BJ (cell line): ENCODE measurements around the gene RIN1. TPM values are rescaled to one million over a fixed set of nuclear protein-coding genes. Genes with fewer than 3 reads are reported as not detected.

ENCODE experiments used
- CTCF ChIA-PET: fragments of 350-600 bp; formaldehyde crosslinking; extraction: SDS; loops from one replicate; lab custom pipeline; 2021; ENCODE audit warnings: antibody characterized with exemption, inconsistent platforms; lab: Yijun Ruan, JAX
- POLR2A ChIA-PET: fragments of 300-600 bp; sonication (Branson Sonifier 250); formaldehyde crosslinking; extraction: SDS; loops from one replicate; lab custom pipeline; 2021; ENCODE audit warnings: antibody characterized with exemption; lab: Charles Lee
- DNase-seq: peaks from one replicate; pipeline ENCODE4 v3.0.0-alpha.2; 2011; ENCODE audit warnings: low read depth
- H3K27me3 ChIP-seq: 2 replicates; pipeline ENCODE4 v1.6.0; 2011; ENCODE audit warnings: low read length; ENCODE audit not compliant: control insufficient read depth, insufficient read depth
- H3K36me3 ChIP-seq: 2 replicates; pipeline ENCODE4 v1.5.1; 2011; ENCODE audit warnings: low read length; ENCODE audit not compliant: control insufficient read depth, insufficient read depth
- H3K4me3 ChIP-seq: 2 replicates; pipeline ENCODE4 v1.5.1; 2011; ENCODE audit warnings: low read depth, mild to moderate bottlenecking, control low read depth, low read length
- CTCF ChIP-seq: IDR thresholded peaks from 2 replicates; pipeline ENCODE4 v1.5.1; 2011; ENCODE audit warnings: low read depth, mild to moderate bottlenecking, control low read depth, inconsistent platforms, low read length, moderate library complexity; ENCODE audit not compliant: insufficient read depth
- polyA plus RNA-seq: library from polyadenylated mRNA; depleted of rRNA; stranded (reverse); fragments of >200 nt; gene quantifications from 2 replicates; pipeline ENCODE4 v1.2.3, GENCODE V29; 2011

Gene RIN1
- polyA plus RNA-seq, 1 experiment: 9.2 TPM

GRCh38 chr11:66345316-66345649 lies 9.0 kb upstream of the RIN1 start:
- H3K4me3 ChIP-seq: peak overlapping the region; percentile 98
- no peaks in the 10 kb centered on the region for H3K27me3 ChIP-seq
- no peak for DNase-seq
- peaks cover 15% of the 10 kb centered on the region for H3K36me3 ChIP-seq
- CTCF ChIA-PET: interaction anchor here (0.6 to 9.2 kb wide), 10 partner anchors 9 to 94 kb away, joined by 3 to 81 read pairs (median 4); partner anchors contain the start of genes MRPL11 and RIN1
- POLR2A ChIA-PET: interaction anchor here (0.7 to 0.8 kb wide), 2 partner anchors 10 to 33 kb away, joined by 3 to 4 read pairs; no protein-coding TSS in a partner anchor
- no peak for TF ChIP-seq CTCF

GRCh38 chr11:66344550-66345315 lies 8.5 kb upstream of the RIN1 start, which contains the start of gene BRMS1:
Gene BRMS1, minus strand, starts transcription at chr11:66345104. Its CDS starts 2,870 bp downstream, at chr11:66342234.
- CTCF ChIA-PET: interaction anchor here (0.8 to 9.2 kb wide), 10 partner anchors 9 to 94 kb away, joined by 3 to 81 read pairs (median 4); partner anchors contain the start of genes MRPL11, RIN1 and TMEM151A
- Histone ChIP-seq H3K27me3 (no peaks in the 10 kb centered on the region), H3K4me3 (peak within 1 kb of the TSS; percentile 98), H3K36me3 (peaks cover 20% of the 10 kb centered on the region)
- peak; percentile 80 for DNase-seq
- POLR2A ChIA-PET: interaction anchor here (0.8 kb wide), 1 partner anchor 32 kb away, joined by 3 read pairs; no protein-coding TSS in a partner anchor
- peak; percentile 33; the same call in 1 of the 2 replicates for TF ChIP-seq CTCF

GRCh38 chr11:66343176-66343575 lies 6.9 kb upstream of the RIN1 start:
- Histone ChIP-seq H3K4me3 (no peak overlapping the region), H3K36me3 (peaks cover 24% of the 10 kb centered on the region), H3K27me3 (no peaks in the 10 kb centered on the region)
- ChIA-PET POLR2A (interaction anchor here (0.7 kb wide), 1 partner anchor 78 kb away, joined by 3 read pairs; no protein-coding TSS in a partner anchor), CTCF (interaction anchor here (1.4 to 9.2 kb wide), 4 partner anchors 8 to 74 kb away, joined by 4 to 81 read pairs (median 14); partner anchors contain the start of gene RIN1)
- TF ChIP-seq CTCF: no peak
- no peak for DNase-seq

- no peak overlapping the region for H3K4me3 ChIP-seq
- CTCF ChIA-PET: interaction anchor here (1.4 to 9.2 kb wide), 2 partner anchors 30 to 75 kb away, joined by 4 to 81 read pairs; no protein-coding TSS in a partner anchor
- H3K27me3 ChIP-seq: no peaks in the 10 kb centered on the region
- no peak for DNase-seq
- H3K36me3 ChIP-seq: peaks cover 25% of the 10 kb centered on the region
- no peak for TF ChIP-seq CTCF
- POLR2A ChIA-PET: no interaction called here
Observed at GRCh38 chr11:66341502-66342126, 5.4 kb upstream of the RIN1 start.
